Measurements from ENCODE around the gene SIK2.
A peak's percentile ranks its signal among the peaks of the same experiment; 100 is the strongest.

The SIK2 gene

DNA sequence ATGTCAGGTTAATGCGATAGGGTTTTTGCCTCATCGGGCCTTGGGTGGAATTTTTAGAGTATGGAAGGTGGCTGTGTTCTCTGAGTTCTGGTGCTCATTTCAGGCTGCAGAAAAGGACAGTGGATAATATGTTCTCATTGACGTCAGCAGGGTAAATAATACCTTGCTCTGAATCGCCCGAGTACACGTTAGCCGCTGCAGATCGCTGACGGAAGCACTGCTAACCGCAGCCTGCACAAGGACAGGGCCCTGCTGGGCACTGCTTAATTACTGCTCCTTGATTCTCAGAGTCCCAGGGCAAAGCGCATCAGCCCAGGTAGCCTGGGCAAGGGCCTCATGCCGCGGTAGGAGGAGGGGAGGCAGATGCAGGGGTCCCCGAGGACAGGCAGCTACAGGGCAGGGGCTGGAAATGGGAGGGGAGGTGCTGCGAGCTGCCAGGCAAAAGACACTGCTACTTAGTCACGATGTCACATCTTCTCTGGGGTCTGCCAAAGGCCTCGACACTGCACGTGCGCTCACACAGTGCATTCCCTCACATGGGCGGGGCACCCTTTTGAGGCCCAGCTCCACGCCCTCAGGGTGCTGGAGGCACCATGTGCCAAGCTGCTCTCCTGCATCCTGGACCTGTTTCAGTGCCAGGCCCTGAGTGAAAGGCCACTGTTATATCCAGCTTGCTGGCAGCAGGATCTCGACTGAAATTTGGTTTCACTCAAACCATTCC lies 128.8 kb downstream of the SIK2 start:
- peak; percentile 71 for DNase-seq (ENCODE audit: low spot score)

DNA sequence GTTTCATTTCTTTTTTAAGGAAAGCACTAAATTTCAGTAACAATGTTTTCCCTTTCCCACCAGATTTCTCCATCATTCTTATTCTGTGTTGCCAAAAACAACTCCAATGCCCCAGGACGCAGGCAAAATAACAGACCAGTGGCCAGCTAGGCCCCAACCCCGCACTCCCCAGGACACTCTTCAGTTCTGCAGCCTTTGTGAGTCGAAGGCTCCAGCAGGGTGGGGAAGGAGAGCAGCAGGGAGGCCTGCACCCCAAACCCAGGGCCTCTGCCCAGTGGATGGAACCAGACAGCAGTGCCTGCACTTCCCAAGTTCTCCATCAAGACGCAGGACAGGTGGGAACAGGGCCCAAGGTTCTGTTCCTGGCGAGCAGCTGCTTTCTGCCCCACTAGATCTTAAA lies 129.6 kb downstream of the SIK2 start:
- no peak for DNase-seq (ENCODE audit: low spot score)

DNA sequence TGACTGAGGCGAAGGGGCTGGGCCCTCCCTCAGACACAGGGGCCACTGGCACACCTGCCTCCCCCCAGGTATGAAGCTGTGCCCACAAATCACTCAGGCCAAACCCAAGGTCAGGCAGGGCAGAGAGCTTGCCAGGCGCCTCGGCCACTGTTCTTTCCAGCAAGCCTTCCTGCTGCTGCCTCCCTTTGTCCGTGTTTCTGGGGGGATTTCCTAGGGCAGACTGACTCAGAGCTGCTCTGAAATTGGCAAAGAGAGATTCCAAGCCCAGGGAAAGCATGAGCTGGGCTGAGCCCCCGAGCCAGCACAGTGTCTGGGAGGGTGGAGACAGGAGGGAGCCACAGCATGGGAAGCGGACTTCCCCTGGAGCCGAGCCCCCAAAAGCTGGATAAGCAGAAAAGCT lies 130.8 kb downstream of the SIK2 start:
- DNase-seq (ENCODE audit: low spot score), result peak; percentile 50

DNA sequence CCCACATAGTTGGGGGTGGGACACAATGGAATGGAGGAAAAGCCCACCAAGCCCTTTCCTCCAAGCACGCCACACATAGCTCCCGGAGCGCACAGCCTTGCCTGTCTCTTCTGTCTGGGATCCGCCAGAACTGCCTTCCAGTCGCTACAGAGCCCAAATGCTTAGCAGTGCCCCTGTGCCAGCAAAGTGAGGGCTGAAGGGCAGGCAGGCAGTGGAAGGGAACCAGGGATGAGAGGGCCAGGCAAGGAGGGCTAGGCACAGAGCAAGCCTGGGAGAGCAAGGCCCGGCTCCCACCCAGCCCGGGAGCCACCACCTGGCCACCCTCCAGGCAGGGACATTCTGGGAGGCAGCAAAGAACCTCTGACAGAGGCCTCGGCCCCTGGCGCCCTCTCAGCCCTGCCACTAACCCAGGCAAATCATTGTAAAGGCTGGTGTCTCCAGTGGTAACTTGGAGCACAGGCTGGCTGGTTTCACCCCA lies 131.4 kb downstream of the SIK2 start:
- peak; percentile 50 for DNase-seq (ENCODE audit: low spot score)

DNA sequence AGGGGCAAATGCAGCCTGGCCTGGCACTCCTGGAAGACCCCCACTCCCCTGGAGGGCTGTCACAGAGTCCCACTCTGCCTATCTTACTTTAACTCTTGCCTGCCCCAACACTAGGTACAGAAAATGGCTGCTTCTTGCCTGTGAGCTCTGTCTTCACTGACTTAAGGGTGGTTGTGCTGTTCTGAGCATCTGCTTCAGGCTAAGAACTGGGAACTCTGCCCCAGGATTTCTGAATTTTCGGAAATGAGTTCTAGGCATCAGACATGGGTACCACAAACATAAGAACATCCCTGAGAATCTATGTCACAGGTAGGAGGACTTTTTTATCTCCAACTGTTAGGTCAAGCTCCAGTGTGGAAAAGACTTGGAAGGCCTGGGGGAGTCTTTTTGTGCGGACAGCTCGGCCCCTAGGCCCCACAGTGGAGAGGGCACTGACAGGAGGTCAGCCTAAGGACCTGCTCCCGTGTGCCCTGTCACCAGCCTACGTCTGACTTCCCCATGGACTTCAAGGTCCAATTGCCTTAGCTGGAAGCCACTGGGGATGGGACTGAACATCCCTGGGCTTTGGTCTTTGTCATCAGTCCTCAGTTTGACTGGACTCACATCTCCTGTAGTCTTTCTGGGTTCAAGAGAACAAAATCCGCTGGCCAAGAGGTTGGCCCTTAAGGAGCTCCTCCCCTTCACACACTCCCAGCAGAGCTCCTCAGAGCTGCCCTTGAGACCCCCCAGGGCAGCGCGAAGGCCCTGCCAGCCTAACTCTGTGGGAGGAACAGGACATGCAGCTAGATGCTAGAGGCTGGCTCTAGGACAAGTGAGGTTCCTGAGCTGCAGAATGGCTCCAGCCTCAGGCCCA lies 132.1 kb downstream of the SIK2 start:
- peak; percentile 24 for DNase-seq (ENCODE audit: low spot score)

DNA sequence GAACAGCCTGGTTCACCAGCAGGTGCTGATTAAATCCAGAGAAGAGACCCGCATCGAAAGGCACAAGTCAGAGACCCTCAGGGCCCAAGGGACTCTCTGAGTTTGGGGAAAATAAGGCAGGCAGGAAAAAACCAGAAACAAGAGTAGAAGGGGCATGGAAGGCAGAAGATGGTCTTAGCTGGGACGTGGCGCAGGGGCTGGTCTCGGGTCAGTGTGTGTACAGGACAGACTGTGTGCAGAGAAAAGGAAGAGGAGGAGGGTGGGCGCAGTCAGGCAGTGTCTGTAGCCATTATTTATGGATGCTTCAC lies 132.7 kb downstream of the SIK2 start:
- DNase-seq (ENCODE audit: low spot score), result no peak

DNA sequence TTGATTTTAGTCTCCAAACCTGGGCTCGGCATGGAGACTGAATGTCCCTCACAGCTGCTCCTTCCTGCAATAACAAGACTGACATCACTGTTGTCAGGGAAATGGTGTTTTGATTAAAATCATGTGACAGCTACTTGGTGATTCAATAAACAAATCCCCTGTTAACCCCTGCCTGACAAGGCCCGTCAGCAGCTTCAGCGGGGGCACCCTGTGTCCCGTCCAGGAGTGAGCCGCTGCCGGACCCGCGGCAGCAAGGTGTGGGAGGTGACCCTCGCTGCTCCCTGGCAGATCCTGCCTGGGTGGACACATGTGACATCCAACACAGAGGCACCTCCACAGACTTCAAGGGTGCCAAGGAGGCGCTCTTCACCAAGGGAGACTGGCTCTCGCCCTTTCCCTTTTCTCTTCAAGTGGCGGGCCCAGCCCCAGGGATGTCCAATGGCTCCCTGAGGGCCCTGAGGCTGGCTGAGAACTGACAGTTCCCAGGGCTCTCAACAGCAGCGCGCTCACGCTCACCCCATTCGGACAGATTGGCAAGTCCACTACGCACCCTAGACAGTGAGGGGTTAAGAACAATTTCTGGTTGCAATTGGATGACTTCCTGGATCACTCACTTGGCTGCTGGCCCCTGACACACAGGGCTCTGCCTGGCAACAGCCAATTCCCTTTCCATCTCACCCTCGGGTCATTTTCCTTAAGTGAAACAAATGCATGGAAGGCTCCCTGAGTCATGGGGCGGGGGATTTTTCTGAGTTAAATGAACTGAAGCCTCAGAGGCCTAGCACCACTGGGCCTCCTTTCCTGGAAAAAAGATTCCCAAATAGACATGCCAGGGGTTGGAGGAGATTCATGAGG lies 133.2 kb downstream of the SIK2 start:
- peak; percentile 97 for DNase-seq (ENCODE audit: low spot score)

DNA sequence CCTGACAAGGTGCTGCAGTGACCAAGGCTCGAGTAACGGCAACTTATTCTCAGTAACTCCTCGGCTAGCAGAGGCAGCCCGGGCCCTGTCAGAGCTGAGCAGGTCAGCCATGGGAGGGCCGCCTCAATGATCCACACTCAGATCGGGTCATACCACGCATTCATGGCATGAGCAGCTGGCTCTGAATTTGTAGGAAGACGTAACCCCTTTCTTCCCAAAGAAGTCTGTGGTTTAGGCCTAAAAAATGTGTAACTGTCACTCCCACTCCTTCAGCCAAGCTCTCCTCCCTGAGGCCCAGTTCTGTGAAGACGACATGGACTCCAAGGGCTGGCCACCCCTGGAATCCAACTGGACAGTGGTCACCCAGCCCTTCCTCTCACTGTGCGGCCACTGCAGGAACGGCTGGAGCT lies 133.9 kb downstream of the SIK2 start:
- DNase-seq (ENCODE audit: low spot score), result peak; percentile 53

DNA sequence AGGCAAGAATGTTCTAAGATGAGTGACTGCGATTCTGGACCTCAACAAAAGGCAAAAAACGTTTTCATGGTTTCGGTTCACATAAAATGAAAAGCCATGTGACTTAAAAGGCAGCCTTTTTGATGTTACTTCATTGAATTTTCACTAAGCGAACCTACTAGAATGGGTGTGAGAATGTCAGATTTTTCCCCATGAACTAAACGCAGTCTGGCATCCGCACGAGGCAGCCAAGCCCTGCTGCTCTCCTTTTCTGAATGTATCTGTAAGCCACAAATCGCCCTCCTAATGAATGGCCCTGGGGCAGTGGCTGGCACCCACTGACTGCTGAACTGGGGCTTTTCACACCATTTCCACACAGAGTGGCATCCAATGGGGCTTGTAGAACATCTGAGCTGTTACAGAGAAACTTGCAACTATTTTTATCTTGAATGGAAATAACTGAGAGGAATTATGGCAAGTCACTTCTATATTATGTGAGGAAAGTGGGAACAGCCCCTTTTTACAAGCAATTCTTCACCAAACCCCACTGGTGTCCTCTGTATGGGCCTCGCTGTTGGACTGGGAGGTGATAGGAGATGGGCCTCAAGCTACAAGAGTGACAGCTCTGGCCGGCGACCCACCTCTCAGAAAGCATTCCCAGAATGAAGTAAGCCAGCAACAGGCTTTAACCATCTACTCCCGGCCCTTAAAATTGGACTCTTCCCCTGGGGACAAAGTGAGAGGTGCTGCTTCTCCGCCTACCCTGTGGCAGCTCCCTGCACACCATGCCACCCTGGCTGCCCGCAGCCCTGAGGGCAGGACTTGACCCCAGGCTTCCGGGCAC lies 134.6 kb downstream of the SIK2 start:
- DNase-seq (ENCODE audit: low spot score), result peak; percentile 68

DNA sequence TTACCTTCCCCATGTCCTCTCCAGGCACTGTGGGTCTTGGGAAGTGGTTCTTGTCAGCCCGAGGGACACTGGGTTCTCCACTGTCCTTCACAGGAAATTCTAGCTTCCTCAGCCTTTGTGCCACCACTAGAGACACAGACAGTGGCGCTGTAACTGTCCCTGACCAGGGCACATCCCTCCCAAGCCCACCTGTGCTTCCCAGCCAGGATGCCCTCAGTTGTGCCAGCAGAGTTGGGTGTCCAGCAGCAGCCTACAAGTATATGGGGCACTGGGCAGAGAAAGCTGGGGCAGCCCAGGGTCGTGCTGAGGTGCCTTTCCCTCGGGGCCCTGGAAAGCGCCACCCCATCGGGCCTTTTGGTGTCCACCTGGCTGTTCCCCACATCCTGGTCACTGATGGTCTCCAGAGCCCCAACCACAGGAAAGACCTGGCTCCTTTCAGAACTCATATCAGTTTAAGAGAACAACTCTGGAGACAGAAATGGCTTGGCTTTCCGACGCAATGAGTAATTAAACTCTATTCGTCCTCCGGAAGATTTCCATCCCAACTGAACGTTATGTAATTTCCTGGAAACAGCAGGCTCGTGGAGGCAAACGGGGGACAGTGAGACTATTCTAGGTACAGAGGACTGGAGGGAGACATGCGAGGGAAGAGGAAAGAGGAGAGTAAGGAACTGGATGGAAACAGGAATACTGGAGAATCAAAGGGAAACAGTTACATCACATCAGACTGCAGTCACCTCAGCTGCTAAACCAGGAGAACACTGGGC lies 135.4 kb downstream of the SIK2 start:
- peak; percentile 48 for DNase-seq (ENCODE audit: low spot score)

DNA sequence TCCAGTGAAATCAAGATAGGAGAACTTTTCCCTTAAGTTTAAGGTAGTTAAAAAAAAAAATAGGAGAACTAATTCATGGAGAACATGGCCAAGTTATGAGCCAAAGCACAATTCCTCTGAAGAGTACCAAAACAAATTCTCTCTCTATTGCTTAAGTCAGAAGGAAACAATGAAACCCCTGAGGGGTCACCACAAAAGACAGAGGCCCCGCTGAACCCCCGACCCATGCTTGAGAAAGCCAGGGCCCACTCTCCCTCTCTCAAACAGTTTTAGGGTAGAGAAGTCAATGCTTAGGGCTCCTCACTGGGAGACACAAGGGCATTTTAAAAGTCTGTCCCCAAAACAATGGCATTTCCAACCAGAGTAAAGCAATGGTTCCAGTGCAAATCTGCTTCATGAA lies 137.1 kb downstream of the SIK2 start:
- DNase-seq (ENCODE audit: low spot score), result no peak

DNA sequence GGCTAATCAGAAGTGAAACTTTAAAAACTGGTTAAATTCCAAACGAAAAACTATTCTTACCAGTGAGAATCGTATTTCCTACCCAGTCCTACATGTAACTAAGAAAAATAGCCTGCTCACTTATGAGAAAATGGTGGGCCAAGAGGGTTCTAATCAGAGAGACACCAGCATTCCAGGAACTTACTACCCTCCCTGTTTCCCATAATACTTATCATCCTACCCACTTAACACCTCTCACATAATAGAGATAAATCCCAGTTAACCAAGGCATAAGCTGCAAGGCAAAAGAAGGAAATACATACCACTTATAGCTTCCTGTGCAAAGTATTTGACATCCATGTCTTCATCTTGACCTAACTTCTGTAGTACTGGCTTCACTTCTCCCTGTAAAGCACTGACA lies 139.5 kb downstream of the SIK2 start:
- DNase-seq (ENCODE audit: low spot score), result no peak

DNA sequence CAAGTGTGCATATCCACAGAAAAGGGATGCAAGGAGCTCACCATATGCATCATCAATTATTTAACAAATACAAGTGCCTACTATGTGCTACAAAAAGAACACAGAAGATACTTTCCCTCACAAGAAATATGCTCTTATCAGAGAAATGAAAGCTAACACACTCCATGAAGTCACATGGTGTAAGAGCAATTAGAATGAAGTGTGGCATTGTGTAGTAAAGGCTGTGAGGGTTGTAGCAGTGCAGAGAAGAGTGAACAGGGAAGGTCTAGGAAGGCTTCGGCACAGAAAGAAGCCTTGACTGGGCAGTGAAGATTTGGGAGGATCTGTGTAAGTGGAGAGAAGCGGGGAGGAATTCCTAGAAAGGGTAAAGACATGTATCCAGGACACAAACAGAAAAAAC lies 141.5 kb downstream of the SIK2 start:
- no peak for DNase-seq (ENCODE audit: low spot score)

DNA sequence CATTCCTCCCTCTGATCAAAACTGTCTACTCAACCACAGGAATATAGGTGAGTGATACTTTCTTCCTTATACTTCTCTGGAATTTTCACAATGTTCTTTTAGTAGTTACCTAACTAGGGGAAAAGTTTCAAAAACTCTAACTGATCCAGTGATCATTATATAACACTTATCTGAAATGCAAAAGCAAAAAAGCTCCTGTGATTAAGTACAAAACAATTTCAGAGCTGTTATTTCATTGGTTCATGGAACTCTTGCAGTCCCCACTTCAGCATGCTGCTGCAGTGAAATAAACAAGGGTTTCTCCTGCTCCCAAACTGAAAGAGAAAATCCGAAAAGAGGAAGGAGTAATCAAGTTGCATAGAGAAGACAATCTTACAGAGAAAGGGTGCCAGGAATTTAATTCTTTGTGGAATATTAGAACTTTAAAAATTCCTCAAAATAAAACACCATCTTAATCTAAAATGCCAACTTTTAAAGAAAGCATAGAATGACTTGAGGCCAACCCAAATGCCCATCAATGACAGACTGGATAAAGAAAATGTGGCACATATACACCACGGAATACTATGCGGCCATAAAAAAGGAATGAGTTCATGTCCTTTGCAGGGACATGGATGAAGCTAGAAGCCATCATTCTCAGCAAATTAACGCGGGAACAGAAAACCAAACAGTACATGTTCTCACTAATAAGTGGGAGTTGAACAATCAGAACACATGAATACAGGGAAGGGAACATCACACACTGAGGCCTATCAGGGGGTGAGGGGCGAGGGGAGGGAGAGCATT lies 143.7 kb downstream of the SIK2 start:
- DNase-seq (ENCODE audit: low spot score), result no peak

DNA sequence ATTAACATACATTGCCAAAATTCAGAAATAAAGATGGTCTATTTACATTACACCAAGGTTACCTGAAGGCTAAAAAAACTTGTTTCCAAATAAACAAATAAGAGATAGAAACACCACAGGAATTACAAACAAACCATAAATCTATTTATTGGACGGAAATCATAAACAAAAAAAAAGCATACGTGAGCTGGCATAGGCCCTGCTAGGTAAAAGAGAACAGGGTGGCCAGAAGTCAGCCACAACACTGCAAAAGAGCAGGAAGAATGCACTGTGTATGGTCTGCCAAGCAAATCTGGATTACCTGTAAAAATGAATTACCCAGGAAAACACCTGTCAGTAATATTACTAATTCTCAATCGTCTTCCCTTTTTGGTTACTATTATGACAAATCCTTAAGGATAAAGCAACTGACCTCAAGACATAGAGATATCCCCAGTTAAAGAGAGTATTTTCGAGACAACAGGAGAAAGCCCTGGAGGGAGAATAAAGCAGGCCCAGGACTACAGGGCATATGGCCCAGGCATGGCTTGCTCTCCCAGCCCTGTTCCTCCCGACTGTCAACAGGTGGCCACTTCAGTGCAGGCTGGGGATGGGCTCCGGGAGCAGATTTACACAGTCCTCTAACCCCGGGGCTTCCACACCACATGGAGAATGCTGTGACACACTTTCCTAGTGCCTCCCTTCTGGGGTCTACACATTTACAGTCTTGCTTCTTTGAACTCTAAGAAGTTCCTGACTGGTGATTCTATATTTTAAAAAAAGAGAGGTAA lies 146.0 kb downstream of the SIK2 start:
- no peak for DNase-seq (ENCODE audit: low spot score)

DNA sequence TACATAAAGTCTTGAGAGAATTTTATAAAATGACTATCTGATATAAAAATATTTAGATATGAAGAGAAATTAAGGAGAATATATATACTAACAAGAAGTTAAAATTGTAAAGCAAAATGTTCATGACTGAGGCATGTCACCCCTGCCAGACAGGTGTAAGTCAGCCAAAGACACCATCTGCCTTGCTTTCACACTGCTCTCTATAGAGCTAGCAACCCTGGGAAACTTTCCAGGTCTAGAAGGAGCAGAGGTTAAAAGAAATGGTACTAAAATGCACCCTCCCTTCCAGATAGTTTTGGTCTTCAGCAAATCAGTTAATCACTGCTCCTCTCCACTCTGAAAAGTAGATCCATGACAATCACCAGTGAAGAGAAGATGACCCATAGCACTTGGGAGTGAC lies 147.4 kb downstream of the SIK2 start:
- no peak for DNase-seq (ENCODE audit: low spot score)

DNA sequence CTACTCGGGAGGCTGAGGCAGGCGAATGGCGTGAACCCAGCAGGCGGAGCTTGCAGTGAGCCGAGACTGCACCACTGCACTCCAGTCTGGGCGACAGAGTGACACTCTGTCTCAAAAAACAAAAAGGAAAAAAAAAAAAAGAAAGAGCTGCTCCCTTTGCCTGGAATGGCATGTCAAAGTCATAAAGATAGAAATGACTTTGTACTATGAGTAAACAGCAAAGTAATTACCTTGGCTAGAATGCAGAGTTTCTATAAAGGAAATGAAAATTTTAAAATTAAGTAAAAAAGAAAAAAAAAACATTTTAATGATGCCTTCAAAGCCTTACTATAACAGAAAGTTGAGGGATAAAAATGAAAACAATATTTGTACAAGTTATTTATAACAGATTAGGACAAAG lies 153.8 kb downstream of the SIK2 start:
- no peak for DNase-seq (ENCODE audit: low spot score)

DNA sequence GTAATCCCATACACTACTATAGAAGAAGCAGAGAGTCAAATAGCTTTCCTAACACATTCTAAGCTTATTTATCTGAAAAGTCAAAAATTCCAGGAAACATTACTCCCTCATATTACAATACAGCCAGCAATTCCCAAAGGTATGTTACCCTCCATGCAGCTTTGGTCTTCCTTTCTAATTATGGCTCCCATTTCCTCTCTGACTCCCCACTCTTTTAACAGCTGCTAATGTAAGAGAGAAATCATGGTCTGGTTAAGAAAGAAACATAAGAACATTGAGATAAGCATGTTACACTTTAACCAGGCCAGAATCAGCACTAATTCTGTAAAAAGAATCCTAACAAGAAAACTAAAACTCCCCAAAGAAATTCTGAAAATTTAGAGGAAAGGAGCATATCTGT lies 157.1 kb downstream of the SIK2 start:
- no peak for DNase-seq (ENCODE audit: low spot score)

DNA sequence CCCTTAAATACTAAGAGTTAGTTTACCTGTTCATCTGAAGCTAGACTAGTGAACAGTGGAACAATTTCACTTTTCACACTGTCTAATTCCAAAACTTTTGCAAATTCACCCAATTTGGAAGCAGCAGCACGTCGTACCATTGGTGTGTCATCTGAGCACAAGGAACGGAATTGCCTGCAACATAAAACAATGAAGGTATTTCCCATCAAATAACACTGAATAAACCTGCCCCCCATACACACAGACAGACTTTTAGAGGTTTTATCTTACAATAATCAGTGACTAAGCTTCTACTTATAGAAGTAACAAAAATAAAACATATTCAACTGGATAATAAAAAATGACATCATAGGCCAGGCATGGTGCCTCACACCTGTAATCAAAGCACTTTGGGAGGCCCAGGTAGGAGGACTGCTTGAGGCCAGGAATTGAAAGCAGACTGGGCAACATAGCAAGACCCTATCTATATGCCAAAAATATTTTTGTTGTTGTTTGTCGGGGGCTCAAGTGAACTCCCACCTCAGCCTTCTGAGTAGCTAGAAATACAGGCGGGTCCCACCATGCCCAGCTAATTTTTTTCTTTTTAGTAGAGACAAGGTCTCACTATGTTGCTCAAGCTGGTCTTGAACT lies 157.6 kb downstream of the SIK2 start:
- no peak for DNase-seq (ENCODE audit: low spot score)
